Subcutaneous adipose tissue (tissue), 4 donors: Measurements from ENCODE around the gene VWF. TPM values are rescaled to one million over a fixed set of nuclear protein-coding genes. Genes with fewer than 3 reads are reported as not detected.

Experiments used
- CTCF ChIP-seq: fragments of 450-650 bp; IDR thresholded peaks from one replicate; pipeline ENCODE4 v1.5.1; 2016; ENCODE audit warnings: low read depth, mild to moderate bottlenecking, control low read depth, antibody characterized with exemption, moderate library complexity
- total RNA-seq, 4 donors: library from RNA; depleted of rRNA; stranded (reverse); fragments of >200 nt; gene quantifications; one replicate each; pipeline ENCODE4 v1.1.0, GENCODE V29; 2016

VWF gene
- total RNA-seq, 4 donors from 2014 or later = 132 to 853 (median 240) TPM

- TF ChIP-seq CTCF = no peak
These were observed 159.3 kb downstream of the VWF start for GRCh38 chr12:5964913-5965900.

- TF ChIP-seq CTCF = no peak
These were observed 161.0 kb downstream of the VWF start for GRCh38 chr12:5963515-5963914.

GRCh38 chr12:5960783-5961182, 163.7 kb downstream of the VWF start:
- TF ChIP-seq CTCF = no peak

GRCh38 chr12:5956987-5957386, 167.5 kb downstream of the VWF start:
- no peak for TF ChIP-seq CTCF

- TF ChIP-seq CTCF = no peak
These were observed 169.8 kb downstream of the VWF start for GRCh38 chr12:5954661-5955060.

GRCh38 chr12:5953835-5954586, 170.5 kb downstream of the VWF start:
- no peak for TF ChIP-seq CTCF

GRCh38 chr12:5952031-5952430, 172.4 kb downstream of the VWF start:
- TF ChIP-seq CTCF = no peak
